Skin of body (tissue), 3 donors: ENCODE measurements around the gene HINT3. TPM values are rescaled to one million over a fixed set of nuclear protein-coding genes. Genes with fewer than 3 reads are reported as not detected.
"Not testable (repeated sequence)": the region's sequence is repeated elsewhere in the genome, so short reads cannot be mapped to it uniquely, and the experiment has no call there.

Experiments
- DNase-seq: peaks from one replicate; lab custom pipeline; 2025; lab: John Stamatoyannopoulos, UW
- small RNA-seq: library from RNA; depleted of rRNA; stranded (forward); fragments of <200 nt; gene quantifications from one replicate; pipeline ENCODE3, GENCODE V24; 2014; ENCODE audit warnings: low replicate concordance
- total RNA-seq: library from RNA; depleted of rRNA; stranded (reverse); fragments of >200 nt; gene quantifications from one replicate; pipeline ENCODE4 v1.2.3, GENCODE V29; 2014

Gene HINT3
- total RNA-seq, 1 donor from 2014 or later, result 23.4 TPM

GRCh38 chr6:125995972-125996580 lies 39.5 kb downstream of the HINT3 start:
- DNase-seq, result peak; percentile 35

GRCh38 chr6:126002755-126003679 lies 46.4 kb downstream of the HINT3 start:
- DNase-seq, result no peak

- no peak for DNase-seq
Observed at GRCh38 chr6:126007800-126008199, 51.2 kb downstream of the HINT3 start.

- DNase-seq, result no peak
Observed at GRCh38 chr6:126010040-126010439, 53.5 kb downstream of the HINT3 start.

GRCh38 chr6:126015863-126016262 lies 59.3 kb downstream of the HINT3 start:
- DNase-seq, result peak; percentile 4

- no peak for DNase-seq
Observed at GRCh38 chr6:126016591-126016990, 60.0 kb downstream of the HINT3 start.

- no peak for DNase-seq
Observed at GRCh38 chr6:126017668-126018067, 61.1 kb downstream of the HINT3 start.

GRCh38 chr6:126020305-126021050 lies 63.9 kb downstream of the HINT3 start:
- no peak for DNase-seq

GRCh38 chr6:126023474-126023873 lies 66.9 kb downstream of the HINT3 start:
- not testable (repeated sequence) for DNase-seq

- no peak for DNase-seq
Observed at GRCh38 chr6:126026001-126026400, 69.4 kb downstream of the HINT3 start.

GRCh38 chr6:126027601-126028000 lies 71.0 kb downstream of the HINT3 start:
- DNase-seq, result no peak

Small RNA genes within 50 kb of the gene (small RNA-seq; reads per million reads assigned to genes)
- gene RNA5SP216, result not detected

Other genes with a start within 250 kb of the HINT3 start
- 2.3 TPM for gene HEY2, start 207.1 kb upstream of the HINT3 start, total RNA-seq
- gene NCOA7, start 165.8 kb upstream of the HINT3 start, total RNA-seq, result 30.8 TPM
- 23.9 TPM for gene TRMT11, start 29.8 kb downstream of the HINT3 start, total RNA-seq